ENCODE data around the gene ITGA11.

ITGA11 gene

DNA sequence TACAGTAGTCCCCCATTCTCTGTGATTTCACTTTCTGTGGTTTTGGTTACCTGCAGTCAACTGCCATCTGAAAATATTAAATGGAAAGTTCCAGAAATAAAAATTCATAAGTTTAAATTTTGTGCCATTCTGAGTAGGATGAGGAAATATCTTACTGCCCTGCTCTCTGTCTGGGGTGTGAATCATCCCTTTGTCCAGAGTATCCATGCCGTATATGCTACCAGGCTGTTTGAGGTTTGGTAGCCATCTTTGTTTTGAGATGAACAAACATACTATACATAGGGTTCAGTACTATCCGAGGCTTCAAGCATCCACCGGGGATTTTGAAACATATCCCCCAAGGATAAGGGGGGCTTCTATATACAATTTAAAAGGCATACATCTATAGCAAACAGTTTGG, 170.7 kb downstream of the ITGA11 start:
- DNase-seq: peak in 2 of 3 donors; percentile 35 to 36

DNA sequence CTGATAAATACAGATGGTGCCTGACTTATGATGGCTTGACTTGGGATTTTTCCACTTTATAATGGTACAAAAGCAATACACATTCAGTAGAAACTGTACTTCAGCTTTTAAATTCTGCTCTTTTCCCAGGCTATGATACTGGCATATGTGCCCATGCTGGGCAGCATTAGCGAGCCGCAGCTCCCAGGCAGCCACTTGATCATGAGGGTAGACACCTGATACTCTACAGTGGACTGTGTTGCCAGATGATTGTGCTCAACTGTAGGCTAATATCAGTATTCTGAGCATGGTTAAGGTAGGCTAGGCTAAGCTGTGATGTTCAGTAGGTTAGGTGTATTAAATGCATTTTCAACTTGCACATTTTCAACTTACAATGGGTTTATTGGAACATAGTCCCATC, 172.1 kb downstream of the ITGA11 start:
- no peak for DNase-seq

DNA sequence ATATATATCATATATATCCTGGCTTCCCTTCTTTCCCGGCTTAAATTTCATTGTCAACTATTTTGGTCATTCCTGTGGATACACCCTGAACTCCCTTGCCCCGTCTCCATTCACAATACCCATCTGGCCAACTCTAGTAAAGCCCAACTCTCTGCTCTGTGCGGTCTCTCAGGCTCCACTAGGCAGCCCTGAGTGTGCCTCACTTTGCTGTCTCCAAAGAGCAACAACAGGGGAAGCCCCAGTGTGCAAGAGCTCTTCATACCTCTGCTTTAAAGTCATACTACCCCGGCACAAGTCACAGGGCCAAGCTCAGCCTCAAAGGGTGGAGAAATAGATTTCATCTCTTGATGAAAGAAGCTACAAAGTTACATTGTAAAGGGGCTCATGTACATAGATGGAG, 173.3 kb downstream of the ITGA11 start:
- peak in 2 of 3 donors; percentile 39 to 43 for DNase-seq

DNA sequence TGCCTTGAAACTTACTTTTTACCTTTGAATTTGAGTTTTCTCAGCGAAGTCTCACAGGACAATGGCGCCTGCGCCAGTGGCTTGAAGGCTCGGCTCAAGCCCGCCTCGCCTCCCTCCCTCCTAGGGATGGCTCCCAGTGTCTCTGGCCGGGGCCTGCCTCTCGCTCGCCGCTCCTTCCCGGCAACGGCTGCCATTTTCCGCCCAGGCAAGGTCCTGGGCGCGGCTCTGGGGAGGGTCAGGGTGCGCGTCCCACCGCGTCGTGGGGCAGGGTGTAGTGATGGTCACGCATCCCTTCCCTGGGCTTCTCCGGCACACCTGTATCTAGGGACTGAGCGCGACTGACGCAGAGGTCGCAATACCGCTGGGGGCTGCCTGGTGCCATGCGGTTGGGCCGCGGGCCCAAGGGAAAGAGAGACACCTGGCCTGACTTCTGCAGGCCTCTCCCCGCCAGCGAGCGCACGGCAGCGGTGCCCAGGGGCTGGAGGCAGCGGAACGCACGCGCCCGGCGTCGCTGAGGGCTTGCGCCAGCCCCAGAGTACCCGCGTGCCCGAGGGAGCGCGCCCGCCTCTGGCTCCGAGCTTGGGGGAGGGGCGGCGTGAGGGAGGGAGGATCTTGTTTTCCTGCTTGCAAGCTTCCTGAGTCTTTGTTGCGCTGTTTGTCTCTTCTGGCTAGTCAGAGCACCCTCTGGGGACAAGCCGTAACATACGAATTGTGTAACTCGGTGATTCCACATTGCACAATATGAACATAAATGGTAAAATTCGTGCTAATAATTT, 175.1 kb downstream of the ITGA11 start:
- DNase-seq: peak; percentile 92 to 95 (median 93)

DNA sequence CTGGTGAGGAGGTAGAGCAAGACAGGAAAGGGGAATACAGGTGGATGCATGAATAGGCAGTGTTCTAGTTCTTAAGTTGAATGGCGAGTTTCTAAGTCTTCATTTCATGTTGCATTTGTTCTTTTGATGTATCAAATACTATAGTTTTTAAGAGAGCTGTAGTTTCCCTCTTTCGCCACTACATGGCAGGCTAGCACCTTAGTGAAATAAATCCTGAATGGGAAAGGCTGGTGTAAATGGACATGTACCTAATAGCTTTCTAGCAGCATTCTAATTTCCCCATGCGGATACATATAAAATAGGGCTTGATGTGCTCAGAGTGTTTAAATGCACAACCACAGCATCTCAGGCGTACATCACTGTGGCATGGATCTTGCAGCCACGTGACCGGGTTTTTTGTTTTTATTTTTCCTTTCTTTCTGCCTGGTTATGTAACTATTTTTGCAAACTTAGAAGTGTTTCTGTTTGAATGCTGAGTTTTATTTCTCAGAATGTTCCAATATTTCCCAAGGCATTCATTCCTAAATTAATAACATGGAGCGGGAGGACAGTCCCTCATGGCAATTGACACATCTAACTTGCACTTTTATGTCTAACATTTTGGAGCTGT, 178.9 kb downstream of the ITGA11 start:
- peak; percentile 77 to 90 (median 87) for DNase-seq

DNA sequence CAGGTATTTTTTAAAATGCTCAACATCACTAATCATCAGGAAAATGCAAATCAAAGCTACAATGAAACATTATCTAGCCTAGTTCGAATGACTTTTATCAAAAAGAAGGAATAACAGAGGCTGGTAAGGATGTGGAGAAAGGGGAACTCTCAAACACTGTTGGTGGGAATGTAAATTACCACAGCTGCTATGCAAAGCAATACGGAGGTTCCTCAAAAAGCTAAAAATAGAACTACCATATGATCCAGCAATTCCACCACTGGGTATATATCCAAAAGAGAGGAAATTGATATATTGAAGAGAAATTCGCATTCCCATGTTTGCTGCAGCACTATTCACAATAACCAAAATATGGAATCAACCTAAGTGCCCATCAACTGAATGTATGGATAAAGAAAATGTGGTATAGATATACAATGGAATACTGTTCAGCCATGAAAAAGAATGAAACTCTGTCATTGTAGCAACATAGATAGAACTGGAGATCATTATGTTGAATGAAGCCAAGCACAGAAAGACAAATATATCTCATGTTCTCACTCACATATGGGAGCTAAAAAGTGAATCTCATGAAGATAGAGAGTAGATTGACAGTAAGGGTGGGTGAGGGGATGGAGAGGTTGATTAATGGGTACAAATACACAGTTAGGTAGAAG, 182.8 kb downstream of the ITGA11 start:
- DNase-seq: peak; percentile 67 to 87 (median 79)
